ENCODE results near the gene CPSF7.

Gene CPSF7

GRCh38 chr11:61353131-61354067, 76.4 kb downstream of the CPSF7 start:
- no peak for DNase-seq

All from right hindlimb (tissue), 1 donor.